Measurements from ENCODE around the gene TENT5C. TPM values are rescaled to one million over a fixed set of nuclear protein-coding genes. Genes with fewer than 3 reads are reported as not detected.

TENT5C gene
- total and polyA plus RNA-seq, 2 of the 8 experiments (the other 6 are each of a cell fraction or from before 2014, with no cell fraction given) = 0.38 to 0.99 TPM

DNA sequence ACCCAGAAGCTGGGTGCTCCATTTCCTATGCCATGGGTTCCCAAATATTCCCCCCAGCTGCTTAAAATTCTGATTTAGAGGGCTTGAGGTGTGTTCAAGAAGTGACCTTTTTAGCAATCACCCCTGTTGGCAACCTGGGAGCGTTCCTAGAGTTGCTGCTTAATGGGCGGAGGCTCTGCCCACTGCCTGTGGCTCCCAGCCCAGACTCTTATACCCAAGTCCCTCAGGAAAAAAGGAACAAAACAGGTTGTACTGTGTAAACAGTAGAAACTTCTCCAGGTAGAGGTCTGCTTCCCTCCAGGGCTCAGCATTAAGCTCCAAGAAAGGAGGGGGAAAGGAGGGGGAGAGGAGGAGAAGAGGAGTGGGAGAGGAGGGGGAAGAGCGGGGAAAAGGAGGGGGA lies 14.6 kb upstream of the TENT5C start:
- Histone ChIP-seq H2AK5ac (ENCODE audit: low read depth, low read length) (no peak overlapping the region), H4K5ac (ENCODE audit: insufficient read length, low read depth, low read length) (no peak overlapping the region), H3K18ac (ENCODE audit: extremely low read depth, low read length) (no peak overlapping the region), H3K36me3 (ENCODE audit: control insufficient read depth in 2 of 4, insufficient read depth in 4 of 4, low read length in 3 of 4) (no peaks in the 10 kb centered on the region), H2BK120ac (replicated peaks; ENCODE audit: low read depth, low read length) (no peak overlapping the region), H3K56ac (replicated peaks; ENCODE audit: insufficient read length, low read depth, low read length) (no peak overlapping the region), H3K23ac (ENCODE audit: insufficient read length) (no peak overlapping the region), H3K4ac (replicated peaks; ENCODE audit: insufficient read length, low read depth, low read length) (no peak overlapping the region), H3K79me2 (ENCODE audit: control insufficient read depth in 1 of 2, insufficient read depth in 2 of 2, low read length in 2 of 2) (no peaks in the 10 kb centered on the region), H2AFZ (ENCODE audit: low read length) (no peak overlapping the region), H3K23me2 (ENCODE audit: low read depth, low read length) (no peaks in the 10 kb centered on the region), H3K79me1 (ENCODE audit: low read depth, low read length) (no peaks in the 10 kb centered on the region), H4K20me1 (replicated peaks in 1 of 2; ENCODE audit: control insufficient read depth in 1 of 2, insufficient read depth in 2 of 2, low read length in 2 of 2) (no peaks in the 10 kb centered on the region), H2BK5ac (ENCODE audit: low read depth, low read length) (no peak overlapping the region), H4K8ac (ENCODE audit: extremely low read depth, insufficient read depth, low read length) (no peak overlapping the region), H3K27me3 (replicated peaks in 1 of 4; ENCODE audit: control insufficient read depth in 3 of 4, extremely low read depth in 1 of 4, insufficient read depth in 3 of 4, low read length in 3 of 4) (no peaks in the 10 kb centered on the region), H2BK15ac (ENCODE audit: low read length) (no peak overlapping the region), H3K4me2 (ENCODE audit: insufficient read depth in 1 of 2, low read depth in 2 of 2, low read length in 2 of 2) (no peak overlapping the region), H4K91ac (replicated peaks; ENCODE audit: insufficient read length, low read length) (no peak overlapping the region), H3K4me1 (replicated peaks in 1 of 4; ENCODE audit: control insufficient read depth in 3 of 4, insufficient read depth in 4 of 4, low read length in 3 of 4) (peaks cover 0 to 2% (median 0%) of the 10 kb centered on the region in 4 experiments; a peak in 1 of 7 replicates), H2BK12ac (ENCODE audit: low read depth, low read length) (no peak overlapping the region), H3K14ac (ENCODE audit: insufficient read length) (no peak overlapping the region), H3K4me3 (ENCODE audit: extremely low read depth in 1 of 4, insufficient read depth in 2 of 4, low read depth in 3 of 4, low read length in 4 of 4) (no peak overlapping the region), H3K27ac (ENCODE audit: low read depth, low read length) (no peak overlapping the region), H3K9me3 (ENCODE audit: insufficient read depth in 2 of 2, low read depth in 1 of 2, low read length in 1 of 2) (no peaks in the 10 kb centered on the region), H3K9ac (replicated peaks in 1 of 4; ENCODE audit: extremely low read depth in 1 of 4, low read depth in 3 of 4, low read length in 3 of 4) (no peak overlapping the region), H2BK20ac (ENCODE audit: low read length) (no peak overlapping the region)
- POLR2A ChIA-PET (ENCODE audit: partially characterized antibody) = interaction anchor here (1.2 to 2.7 kb wide), 3 partner anchors 9 to 56 kb away, joined by 3 to 11 read pairs (median 3); partner anchors contain the start of gene TENT5C
- 81% methylated on average over 2 of the region's 3 CpGs; no CpG with 5 or more reads in 1 of the 2 experiments for WGBS, 2 experiments (ENCODE audit: extremely low coverage in 1 of 2, insufficient coverage in 1 of 2, insufficient read length in 1 of 2, insufficient replicate concordance in 2 of 2, low coverage in 1 of 2, low lambda C conversion rate in 2 of 2, missing lambda C conversion rate in 1 of 2)
- CTCF ChIA-PET (ENCODE audit: partially characterized antibody) = interaction anchor here (0.6 to 3.1 kb wide), 12 partner anchors 9 to 303 kb away, joined by 3 to 18 read pairs (median 5); no protein-coding TSS in a partner anchor
- FAIRE-seq (no peak), DNase-seq (ENCODE audit: low read depth in 1 of 2, low spot score in 2 of 2) (no peak)
- TF ChIP-seq NANOG (IDR thresholded peaks at IDR 0.05; ENCODE audit: insufficient read depth, low read depth, low read length, poor library complexity, severe bottlenecking) (no peak), PHF8 (conservative IDR thresholded peaks at IDR 0.05; ENCODE audit: low read depth, low read length) (no peak), MAFK (IDR thresholded peaks at IDR 0.05; ENCODE audit: low read depth, low read length) (no peak), TBP (IDR thresholded peaks at IDR 0.05; ENCODE audit: low read depth, low read length) (no peak)
- TF ChIP-seq, protein P1, sequence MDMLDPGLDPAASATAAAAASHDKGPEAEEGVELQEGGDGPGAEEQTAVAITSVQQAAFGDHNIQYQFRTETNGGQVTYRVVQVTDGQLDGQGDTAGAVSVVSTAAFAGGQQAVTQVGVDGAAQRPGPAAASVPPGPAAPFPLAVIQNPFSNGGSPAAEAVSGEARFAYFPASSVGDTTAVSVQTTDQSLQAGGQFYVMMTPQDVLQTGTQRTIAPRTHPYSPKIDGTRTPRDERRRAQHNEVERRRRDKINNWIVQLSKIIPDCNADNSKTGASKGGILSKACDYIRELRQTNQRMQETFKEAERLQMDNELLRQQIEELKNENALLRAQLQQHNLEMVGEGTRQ (IDR thresholded peaks at IDR 0.05; ENCODE audit: low read length) = no peak
